UCSD-AML1 (cell line): Measurements from ENCODE around the gene RAPGEF5.

Experiments used
- DNase-seq: peaks from one replicate; lab custom pipeline; 2025; ENCODE audit not compliant: unreplicated experiment; lab: John Stamatoyannopoulos, UW

Gene RAPGEF5

GRCh38 chr7:22269963-22270362, 87.0 kb downstream of the RAPGEF5 start:
- no peak for DNase-seq

GRCh38 chr7:22268884-22269421, 88.0 kb downstream of the RAPGEF5 start:
- DNase-seq: no peak

- no peak for DNase-seq
These were observed 88.9 kb downstream of the RAPGEF5 start for GRCh38 chr7:22267930-22268615.

GRCh38 chr7:22262538-22262937, 94.4 kb downstream of the RAPGEF5 start:
- DNase-seq: no peak

GRCh38 chr7:22256541-22257096, 100.3 kb downstream of the RAPGEF5 start:
- no peak for DNase-seq

- DNase-seq: no peak
These were observed 101.1 kb downstream of the RAPGEF5 start for GRCh38 chr7:22255834-22256233.

- DNase-seq: no peak
These were observed 101.6 kb downstream of the RAPGEF5 start for GRCh38 chr7:22255342-22255741.

- DNase-seq: no peak
These were observed 103.9 kb downstream of the RAPGEF5 start for GRCh38 chr7:22252936-22253536.

GRCh38 chr7:22252016-22252415, 104.9 kb downstream of the RAPGEF5 start:
- DNase-seq: no peak

GRCh38 chr7:22251281-22251680, 105.7 kb downstream of the RAPGEF5 start:
- no peak for DNase-seq

- DNase-seq: no peak
These were observed 106.6 kb downstream of the RAPGEF5 start for GRCh38 chr7:22250390-22250789.

- no peak for DNase-seq
These were observed 108.7 kb downstream of the RAPGEF5 start for GRCh38 chr7:22248111-22248809.

- no peak for DNase-seq
These were observed 115.1 kb downstream of the RAPGEF5 start for GRCh38 chr7:22241805-22242390.

GRCh38 chr7:22240904-22241571, 115.9 kb downstream of the RAPGEF5 start:
- no peak for DNase-seq

GRCh38 chr7:22238354-22239311, 118.3 kb downstream of the RAPGEF5 start:
- no peak for DNase-seq

- no peak for DNase-seq
These were observed 121.8 kb downstream of the RAPGEF5 start for GRCh38 chr7:22235134-22235533.

GRCh38 chr7:22234227-22234626, 122.7 kb downstream of the RAPGEF5 start:
- no peak for DNase-seq

- DNase-seq: no peak
These were observed 125.1 kb downstream of the RAPGEF5 start for GRCh38 chr7:22231806-22232205.

GRCh38 chr7:22231141-22231540, 125.8 kb downstream of the RAPGEF5 start:
- no peak for DNase-seq

- DNase-seq: no peak
These were observed 126.7 kb downstream of the RAPGEF5 start for GRCh38 chr7:22230238-22230637.
